ENCODE results near the gene MX1.

GRCh38 chr21:41444703-41445464 lies 18.8 kb downstream of the MX1 start:
- TF ChIP-seq EZH2 (IDR thresholded peaks at IDR 0.05; ENCODE audit: low read depth, unreplicated experiment) (no peak), POLR2AphosphoS5 (IDR thresholded peaks at IDR 0.05; ENCODE audit: low read depth) (no peak), CTCF (conservative IDR thresholded peaks at IDR 0.05; ENCODE audit: low read depth in 2 of 2) (no peak), JUNB (IDR thresholded peaks at IDR 0.05; ENCODE audit: unreplicated experiment) (no peak)
